ENCODE data around the gene FAM180B. TPM values are rescaled to one million over a fixed set of nuclear protein-coding genes. Genes with fewer than 3 reads are reported as not detected.

The FAM180B gene
- total RNA-seq (2014; rRNA removed; shearing (Covaris generic)), result not detected in 2 replicates
- not detected in 2 replicates for polyA plus RNA-seq (2016; fragmentation: Nextera tagmentation; extraction: Ambion mirVana)
- long read RNA-seq, result 0 reads

- Histone ChIP-seq H2AFZ (no peak within 1 kb of the TSS), H3K4me3 (no peak within 1 kb of the TSS), H3K27me3 (ENCODE audit: insufficient read depth) (peaks cover 20% of the 10 kb centered on the region), H3F3A (replicated peaks; ENCODE audit: low read depth) (0 out of 2 replicates have a peak, but pooled peaks cover 3% of the 10 kb centered on the region), H3K36me3 (ENCODE audit: insufficient read depth) (peaks cover 14% of the 10 kb centered on the region), H3K9me2 (ENCODE audit: insufficient read depth) (0 out of 2 replicates have a peak, but pooled peaks cover 6% of the 10 kb centered on the region), H3K4me1 (ENCODE audit: insufficient read depth) (no peaks in the 10 kb centered on the region), H3K79me2 (replicated peaks; ENCODE audit: insufficient read depth) (no peaks in the 10 kb centered on the region), H3K27ac (ENCODE audit: low read depth) (no peak within 1 kb of the TSS), H4K20me1 (replicated peaks; ENCODE audit: insufficient read depth) (peaks cover 3% of the 10 kb centered on the region; the same call in 1 of the 2 replicates), H3K4me2 (no peak within 1 kb of the TSS)
- peaks cover 42% of the 10 kb centered on the region for H3K36me3 Mint-ChIP-seq (ENCODE audit: low read depth)
- ATAC-seq (no peak), DNase-seq (ENCODE audit: low spot score) (no peak)
- no peaks in the 10 kb centered on the region for H3K9me3 Mint-ChIP-seq
- no peaks in the 10 kb centered on the region; the same call in 2 of the 3 replicates for H3K4me1 Mint-ChIP-seq
- H3K27ac Mint-ChIP-seq, result no peak within 1 kb of the TSS
- no peak for TF ChIP-seq ZNF114 (CRISPR knock-in tag; IDR thresholded peaks at IDR 0.05)
- peaks cover 21% of the 10 kb centered on the region for H3K27me3 Mint-ChIP-seq (ENCODE audit: insufficient read depth, low read depth, poor library complexity)
- no peak within 1 kb of the TSS for H3K4me3 Mint-ChIP-seq
Measured at GRCh38 chr11:47586098-47586855, at the start of gene FAM180B. TSS of gene FAM180B (plus strand) at chr11:47586678. CDS start at chr11:47586769, 91 bp downstream.

- Histone ChIP-seq H3K27ac (ENCODE audit: low read depth) (no peak overlapping the region), H3K4me1 (ENCODE audit: insufficient read depth) (peaks cover 44% of the 10 kb centered on the region), H3F3A (replicated peaks; ENCODE audit: low read depth) (0 out of 2 replicates have a peak, but pooled peaks cover 5% of the 10 kb centered on the region), H3K79me2 (replicated peaks; ENCODE audit: insufficient read depth) (peaks cover 100% of the 10 kb centered on the region), H2AFZ (no peak overlapping the region), H4K20me1 (replicated peaks; ENCODE audit: insufficient read depth) (peaks cover 85% of the 10 kb centered on the region), H3K4me2 (no peak overlapping the region), H3K27me3 (ENCODE audit: insufficient read depth) (no peaks in the 10 kb centered on the region), H3K9me2 (ENCODE audit: insufficient read depth) (no peaks in the 10 kb centered on the region; the same call in 1 of the 2 replicates), H3K36me3 (ENCODE audit: insufficient read depth) (no peaks in the 10 kb centered on the region), H3K4me3 (no peak overlapping the region)
- Mint-ChIP-seq H3K27me3 (ENCODE audit: insufficient read depth, low read depth, poor library complexity) (no peaks in the 10 kb centered on the region), H3K27ac (no peak overlapping the region), H3K36me3 (ENCODE audit: low read depth) (peaks cover 15% of the 10 kb centered on the region; the same call in 2 of the 3 replicates), H3K9me3 (no peaks in the 10 kb centered on the region), H3K4me1 (peaks cover 41% of the 10 kb centered on the region), H3K4me3 (no peak overlapping the region)
- ATAC-seq, result no peak
- TF ChIP-seq ZNF331 (CRISPR knock-in tag; IDR thresholded peaks at IDR 0.05; ENCODE audit: low read depth) (no peak), CREB1 (CRISPR knock-in tag; IDR thresholded peaks at IDR 0.05; ENCODE audit: low read depth) (no peak), NANOG (IDR thresholded peaks at IDR 0.05; ENCODE audit: borderline replicate concordance) (no peak), EZH2 (IDR thresholded peaks at IDR 0.05; ENCODE audit: low read depth, unreplicated experiment) (no peak), POLR2AphosphoS5 (IDR thresholded peaks at IDR 0.05; ENCODE audit: low read depth) (no peak), EZH2phosphoT487 (IDR thresholded peaks at IDR 0.05; ENCODE audit: unreplicated experiment) (no peak), JUNB (IDR thresholded peaks at IDR 0.05; ENCODE audit: unreplicated experiment) (no peak)
- TF ChIP-seq, protein P1, sequence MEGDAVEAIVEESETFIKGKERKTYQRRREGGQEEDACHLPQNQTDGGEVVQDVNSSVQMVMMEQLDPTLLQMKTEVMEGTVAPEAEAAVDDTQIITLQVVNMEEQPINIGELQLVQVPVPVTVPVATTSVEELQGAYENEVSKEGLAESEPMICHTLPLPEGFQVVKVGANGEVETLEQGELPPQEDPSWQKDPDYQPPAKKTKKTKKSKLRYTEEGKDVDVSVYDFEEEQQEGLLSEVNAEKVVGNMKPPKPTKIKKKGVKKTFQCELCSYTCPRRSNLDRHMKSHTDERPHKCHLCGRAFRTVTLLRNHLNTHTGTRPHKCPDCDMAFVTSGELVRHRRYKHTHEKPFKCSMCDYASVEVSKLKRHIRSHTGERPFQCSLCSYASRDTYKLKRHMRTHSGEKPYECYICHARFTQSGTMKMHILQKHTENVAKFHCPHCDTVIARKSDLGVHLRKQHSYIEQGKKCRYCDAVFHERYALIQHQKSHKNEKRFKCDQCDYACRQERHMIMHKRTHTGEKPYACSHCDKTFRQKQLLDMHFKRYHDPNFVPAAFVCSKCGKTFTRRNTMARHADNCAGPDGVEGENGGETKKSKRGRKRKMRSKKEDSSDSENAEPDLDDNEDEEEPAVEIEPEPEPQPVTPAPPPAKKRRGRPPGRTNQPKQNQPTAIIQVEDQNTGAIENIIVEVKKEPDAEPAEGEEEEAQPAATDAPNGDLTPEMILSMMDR (conservative IDR thresholded peaks at IDR 0.05; ENCODE audit: low read depth in 2 of 2), result no peak
- no peak for DNase-seq (ENCODE audit: low spot score)
Measured at GRCh38 chr11:47536915-47537314, 49.6 kb upstream of the FAM180B start.
